Esophagus mucosa (tissue), 1 donor: ENCODE results near the gene CACHD1. TPM values are rescaled to one million over a fixed set of nuclear protein-coding genes. Genes with fewer than 3 reads are reported as not detected.

Experiments used
- ATAC-seq: fragments of 200-7000 bp; cut with Tn5 transposase; one replicate; pipeline ENCODE4 v1.9.1; 2020
- total RNA-seq: library from RNA; stranded (reverse); gene quantifications from one replicate; pipeline ENCODE4 v1.2.4, GENCODE V29; 2023
- donor health status: DM: yes; HTN: yes; CAD: no.

The CACHD1 gene
- total RNA-seq, 1 donor from 2014 or later: 2.8 TPM

DNA sequence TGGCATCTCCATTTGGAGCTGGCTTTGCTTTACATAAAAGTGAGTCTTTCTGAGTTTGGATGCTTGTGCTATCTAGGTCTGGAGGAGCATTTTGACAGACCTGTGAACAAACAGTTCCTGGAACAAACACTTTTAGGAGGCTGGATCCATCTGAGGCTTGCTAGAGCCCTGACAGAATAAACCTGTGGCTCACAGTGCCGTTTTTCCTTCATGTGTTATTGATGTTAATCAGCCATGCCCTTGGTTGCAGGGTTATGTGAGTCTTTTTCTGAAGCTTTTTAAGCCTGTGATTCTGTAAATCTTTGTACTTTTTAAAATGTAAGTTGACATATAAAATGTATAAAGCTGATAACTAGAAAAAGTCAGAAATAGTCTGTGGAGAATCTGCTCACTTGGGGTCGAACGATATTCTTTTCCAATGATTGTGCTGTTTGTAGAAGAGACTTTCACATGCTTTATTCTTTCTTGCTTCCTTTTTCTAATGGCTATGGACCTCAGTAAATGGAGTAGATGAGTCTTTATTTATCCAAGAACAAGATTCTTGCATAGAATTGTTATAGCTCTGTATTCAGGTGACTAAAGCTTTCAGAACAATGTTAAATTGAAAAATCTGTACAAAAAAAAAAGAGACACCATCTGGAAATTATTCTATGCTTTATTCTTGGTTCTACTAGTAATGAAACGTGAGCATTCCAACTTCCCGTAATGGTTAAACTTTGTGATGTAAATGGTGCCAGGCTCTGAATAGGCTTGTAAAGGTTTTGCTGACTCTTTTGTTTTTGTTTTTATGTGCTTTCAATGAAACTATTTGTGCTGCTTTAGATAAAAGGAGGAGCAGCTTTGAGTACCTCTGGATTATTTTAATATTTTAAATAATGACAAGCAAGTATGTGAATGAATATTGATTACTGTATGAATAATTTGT is 53.7 kb downstream of the CACHD1 start:
- ATAC-seq: no peak

DNA sequence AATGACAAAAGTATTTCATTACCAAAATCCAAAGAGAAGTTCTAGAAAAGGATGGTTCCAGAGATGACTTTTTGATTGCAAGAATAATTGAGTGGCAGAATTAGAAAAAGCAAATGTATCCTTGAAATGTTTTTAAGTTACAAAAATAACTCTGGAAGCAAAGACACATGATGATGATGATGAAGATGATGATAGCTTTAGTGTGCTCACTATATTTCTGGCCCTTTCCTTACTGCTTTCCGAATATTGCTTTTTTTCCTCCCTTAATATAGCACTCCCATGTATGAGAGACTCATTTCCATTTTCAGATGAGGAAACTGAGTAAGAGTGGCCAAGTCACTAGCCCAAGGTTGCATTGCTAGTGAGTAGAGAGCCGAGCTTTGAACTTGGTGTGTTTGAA is 54.7 kb downstream of the CACHD1 start:
- no peak for ATAC-seq

DNA sequence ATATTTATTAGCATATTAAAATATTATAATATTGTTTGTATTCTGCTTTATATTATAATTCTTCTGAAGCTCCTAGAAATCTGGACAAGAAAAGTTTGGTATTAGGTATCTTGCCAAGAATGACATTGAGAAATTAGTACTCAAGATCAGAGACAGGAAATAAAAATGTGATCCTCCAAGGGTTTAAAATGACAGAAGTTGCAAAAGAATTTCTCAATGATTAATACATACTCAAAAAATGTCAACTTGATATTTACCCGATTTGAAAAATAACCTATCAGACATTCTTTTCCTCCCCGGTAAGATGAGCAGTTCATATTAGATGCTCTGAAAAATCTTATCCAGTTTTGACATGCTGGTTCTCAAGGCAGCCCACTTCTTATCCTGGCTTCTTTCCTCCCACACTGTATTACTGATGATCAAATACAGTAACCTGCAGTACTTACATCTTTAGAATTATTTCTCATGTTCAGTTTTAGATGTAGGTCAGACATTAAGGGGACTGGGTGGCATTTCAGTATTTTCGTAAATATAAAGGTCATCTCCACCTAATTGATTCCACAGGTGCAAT is 55.3 kb downstream of the CACHD1 start:
- ATAC-seq: no peak

DNA sequence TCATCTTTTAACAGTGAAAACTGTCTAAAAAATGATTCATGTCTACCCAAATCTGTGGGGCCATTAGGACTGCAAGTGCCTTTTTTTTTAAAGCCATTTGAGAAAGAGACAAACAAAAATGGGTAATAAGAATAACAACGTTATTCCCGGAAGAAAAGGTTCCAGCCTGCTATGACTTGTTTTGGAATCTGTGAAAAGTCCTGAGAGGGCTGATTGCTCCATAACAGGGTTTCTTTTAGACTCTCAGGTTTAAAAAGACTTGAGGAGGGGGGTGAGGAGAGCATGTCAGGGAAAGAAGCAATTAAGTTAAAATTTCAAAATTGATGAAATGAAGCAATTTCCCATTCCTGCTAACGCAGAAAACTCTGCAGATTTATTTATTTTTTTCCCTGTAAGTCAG is 56.4 kb downstream of the CACHD1 start:
- no peak for ATAC-seq

DNA sequence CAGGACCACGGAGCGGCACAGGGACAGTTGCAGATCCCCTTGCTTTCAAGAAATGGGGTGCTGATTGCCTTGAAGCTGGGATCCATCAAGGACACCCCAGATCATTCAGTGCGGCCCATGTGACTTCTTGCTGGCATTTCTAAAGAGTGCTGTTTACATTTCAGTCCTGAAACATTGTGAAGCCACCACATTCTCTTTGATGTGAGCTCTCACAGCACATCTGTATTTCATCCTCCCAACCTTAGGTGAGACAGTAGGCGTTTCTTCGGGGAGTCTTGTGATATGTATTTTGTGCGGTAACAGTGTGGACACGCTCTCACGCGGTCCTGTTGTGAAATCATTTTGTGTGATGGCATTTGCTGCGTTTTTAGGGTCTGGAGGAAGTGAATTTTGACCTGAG is 57.2 kb downstream of the CACHD1 start:
- no peak for ATAC-seq

DNA sequence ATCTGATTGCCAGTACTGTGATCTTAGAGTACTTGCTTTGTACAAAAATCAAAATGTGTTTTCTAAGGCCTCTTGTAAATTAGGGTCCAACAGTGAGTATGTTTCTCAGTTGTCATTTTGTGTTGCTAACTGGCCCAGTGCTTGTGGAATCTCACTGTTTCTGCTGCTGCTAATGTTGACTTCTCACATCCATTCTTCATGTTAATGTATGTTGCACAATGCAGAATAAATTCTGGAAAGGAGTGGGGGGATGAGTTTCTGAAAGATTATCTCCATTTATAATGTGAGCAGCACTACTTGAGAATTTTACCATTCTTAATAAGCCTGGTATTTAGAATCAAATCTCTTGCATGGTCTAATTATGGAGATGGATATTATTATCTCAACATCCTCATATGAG is 57.9 kb downstream of the CACHD1 start:
- ATAC-seq: no peak

DNA sequence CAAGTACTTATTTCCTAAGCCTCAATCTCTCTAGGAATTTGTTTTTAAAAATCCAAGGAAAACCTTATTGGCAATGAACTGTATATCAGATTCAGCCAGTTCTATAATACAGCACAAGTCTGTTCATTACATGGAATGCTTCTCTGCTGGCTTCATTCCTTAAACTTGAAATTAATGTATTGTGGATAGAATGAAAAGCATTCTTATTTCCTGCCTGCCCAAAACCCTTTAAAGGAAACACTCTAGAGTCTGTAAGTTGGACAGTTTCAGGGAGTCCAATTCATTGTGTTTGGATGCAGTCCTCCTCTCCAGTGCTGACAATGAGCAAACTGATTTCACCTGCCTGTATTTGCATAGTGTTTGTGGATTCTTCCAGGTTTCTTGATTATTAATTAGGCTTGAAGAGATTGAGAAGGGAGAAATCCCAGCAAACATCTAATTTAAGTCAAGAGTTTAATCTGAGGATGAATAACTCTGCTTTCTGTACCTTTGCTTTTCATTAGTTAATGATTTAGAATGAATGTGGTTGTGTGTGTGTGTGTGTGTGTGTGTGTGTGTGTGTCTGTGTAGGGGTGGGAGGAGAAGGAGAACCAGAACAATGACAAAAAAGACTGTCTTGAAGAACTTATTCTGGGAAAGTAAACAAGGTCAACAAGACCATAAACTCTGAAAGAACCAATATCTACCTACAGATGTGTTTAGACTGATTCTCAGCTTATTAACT is 61.2 kb downstream of the CACHD1 start:
- ATAC-seq: no peak

DNA sequence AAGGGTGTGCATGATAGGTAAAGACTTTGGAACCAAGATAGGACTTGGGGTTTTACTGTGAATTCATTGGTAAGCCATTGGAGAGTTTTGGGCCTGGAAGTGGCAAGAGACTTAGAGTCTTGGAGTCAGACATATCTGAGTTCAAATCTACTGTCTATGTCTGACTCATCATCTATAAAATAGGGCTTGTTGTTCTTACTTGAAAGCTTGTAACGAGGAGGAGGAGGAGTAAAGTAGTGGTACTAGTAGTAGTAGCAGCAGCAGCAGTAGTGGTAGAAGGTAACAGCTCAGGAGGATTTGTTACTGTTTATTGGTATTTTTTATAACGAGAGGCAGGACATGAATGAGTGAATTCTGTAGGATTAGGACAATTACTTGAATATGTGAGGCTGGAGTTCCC is 62.7 kb downstream of the CACHD1 start:
- ATAC-seq: no peak

DNA sequence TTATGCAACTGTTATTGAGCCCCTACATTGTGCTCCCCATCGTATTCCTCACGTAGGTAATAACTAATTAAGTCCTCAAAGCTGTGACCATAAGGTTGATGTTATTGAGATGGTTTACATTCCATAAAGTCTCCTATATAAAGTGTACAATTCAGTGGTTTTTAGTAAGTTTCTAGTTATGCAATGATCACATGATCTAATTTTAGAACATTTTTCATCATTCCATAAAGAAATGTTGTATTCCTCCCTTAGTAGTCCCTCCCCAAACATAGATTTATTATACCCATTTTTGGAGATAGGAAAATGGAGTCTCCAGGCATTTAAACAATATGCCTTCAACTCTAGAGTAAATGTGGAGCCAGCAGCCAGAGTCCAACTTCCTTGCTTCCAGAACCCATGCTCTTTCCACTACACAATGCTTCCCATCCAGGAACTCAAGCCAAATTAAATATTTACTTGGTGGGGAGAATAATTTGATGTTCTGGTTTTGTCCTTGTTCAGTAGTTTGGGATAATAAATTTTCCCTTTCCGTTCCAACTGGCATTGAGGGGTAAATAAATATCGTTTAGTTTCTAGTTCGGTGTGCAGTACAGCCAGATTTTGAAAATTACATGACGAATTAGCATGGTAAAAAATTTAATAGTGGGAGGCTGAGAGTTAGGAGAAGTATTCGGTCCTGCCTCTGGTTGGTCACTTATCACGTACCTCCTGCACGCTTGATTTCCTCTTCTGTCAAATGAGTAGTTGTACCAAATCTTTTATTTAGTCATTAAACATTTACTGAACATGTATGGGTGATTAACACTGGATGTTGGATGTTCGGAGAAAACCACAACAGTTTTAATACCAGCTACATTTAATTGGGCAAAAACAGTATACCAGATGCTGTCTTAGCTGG is 66.3 kb downstream of the CACHD1 start:
- ATAC-seq: no peak

DNA sequence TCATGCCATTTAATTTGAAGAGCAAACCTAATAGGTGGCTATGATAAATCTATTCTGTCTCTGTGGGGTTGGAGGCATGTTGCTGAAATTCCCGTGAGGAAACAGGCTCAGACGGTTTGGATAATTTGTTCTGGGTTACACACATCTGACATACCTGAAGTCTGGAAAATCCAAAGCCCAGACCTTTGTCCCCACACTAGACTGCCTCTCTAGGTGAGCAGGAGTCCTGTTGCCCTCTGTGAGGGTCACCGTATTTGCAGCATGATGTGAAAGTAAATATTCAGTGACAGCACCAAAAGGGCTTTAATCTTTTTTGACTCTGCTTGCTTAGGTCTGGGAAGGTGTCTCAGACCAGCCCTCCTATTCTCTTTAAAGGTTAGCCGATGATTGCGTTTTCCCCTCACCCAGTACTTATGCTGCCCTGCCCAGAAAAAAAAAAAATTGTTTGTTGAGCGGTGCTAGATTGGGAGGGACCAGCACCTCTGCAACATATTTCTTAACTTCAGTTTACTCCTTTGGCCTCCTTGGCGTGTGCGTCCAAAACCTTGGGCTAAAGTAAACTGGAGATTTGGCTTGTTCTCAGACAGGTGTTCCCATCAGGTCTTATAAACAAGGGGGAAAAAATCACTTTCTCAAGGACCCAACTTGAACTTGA is 67.0 kb downstream of the CACHD1 start:
- ATAC-seq: no peak

DNA sequence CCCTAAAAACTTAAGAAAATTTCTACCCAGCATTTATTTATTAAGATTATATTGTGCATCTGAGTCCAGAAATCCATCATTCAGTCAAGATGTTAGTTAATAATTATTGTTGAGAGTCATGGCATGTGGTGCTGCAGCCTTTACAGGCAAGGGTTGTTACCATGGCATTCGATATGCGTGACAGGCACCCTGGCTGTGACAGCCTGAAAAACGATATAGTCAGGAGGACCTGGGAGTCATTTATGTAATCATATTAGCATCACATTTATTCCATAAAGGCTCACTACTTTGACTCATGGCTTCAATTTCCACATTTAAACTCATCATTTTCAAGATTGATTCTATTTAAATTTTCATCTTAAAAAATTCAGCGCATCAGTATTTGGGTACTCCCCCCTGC is 68.0 kb downstream of the CACHD1 start:
- ATAC-seq: no peak

DNA sequence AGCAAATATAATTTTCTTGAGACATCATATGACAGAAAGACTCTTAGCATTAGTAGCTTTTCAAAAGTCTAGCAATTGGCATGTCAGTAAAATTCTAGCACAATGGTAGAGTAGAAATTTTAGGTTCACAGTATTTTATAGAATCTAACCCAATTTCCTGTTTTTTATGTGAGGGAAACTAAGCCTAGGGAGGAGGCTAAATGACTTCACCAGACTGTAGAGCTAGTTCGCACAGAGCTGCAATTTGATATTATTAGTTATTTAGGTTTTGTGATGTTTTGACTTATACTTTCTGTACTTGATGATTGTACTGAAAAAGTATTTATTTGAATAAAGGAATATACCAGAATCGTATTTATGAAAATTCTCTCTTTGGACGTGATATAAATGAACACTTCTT is 68.5 kb downstream of the CACHD1 start:
- ATAC-seq: no peak

DNA sequence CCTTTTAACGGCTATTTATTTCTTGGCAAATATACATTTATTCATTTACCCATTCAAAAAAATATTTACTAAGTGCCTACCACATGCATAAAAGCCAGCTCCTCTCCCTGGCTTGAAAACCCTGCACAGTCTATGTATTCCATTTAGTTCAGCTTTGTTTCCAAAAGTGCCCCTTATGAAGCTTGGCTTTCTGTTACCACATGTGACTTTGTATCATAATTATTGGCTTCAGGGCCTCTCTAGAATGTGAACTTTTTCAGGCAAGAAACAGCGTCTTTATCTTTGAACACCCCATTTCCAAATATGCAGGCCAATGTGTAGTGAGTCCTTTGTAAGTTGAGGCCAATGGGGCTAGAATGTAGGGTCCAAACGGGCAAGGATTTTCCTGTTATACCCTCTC is 69.4 kb downstream of the CACHD1 start:
- ATAC-seq: no peak

DNA sequence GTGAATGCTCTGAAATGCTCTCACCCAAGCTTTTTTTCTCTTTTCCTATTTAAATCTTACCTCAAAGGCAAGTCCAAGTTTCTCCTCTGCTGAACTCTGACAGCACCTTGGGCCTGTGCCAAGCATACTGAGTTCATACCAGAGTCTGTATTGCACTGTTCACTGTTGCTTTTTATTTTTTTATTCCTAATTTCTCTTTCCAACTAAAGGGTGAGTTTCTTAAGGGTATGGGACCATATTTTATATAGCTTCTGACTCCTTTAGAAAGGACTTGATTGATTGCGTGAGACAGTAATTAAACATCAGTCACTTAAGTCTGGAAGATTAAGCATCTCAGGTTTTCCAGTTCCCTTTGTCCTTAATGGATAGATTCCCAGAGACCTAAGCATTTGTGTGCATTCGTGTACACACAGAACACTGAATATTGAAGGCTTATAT is 69.9 kb downstream of the CACHD1 start:
- no peak for ATAC-seq

DNA sequence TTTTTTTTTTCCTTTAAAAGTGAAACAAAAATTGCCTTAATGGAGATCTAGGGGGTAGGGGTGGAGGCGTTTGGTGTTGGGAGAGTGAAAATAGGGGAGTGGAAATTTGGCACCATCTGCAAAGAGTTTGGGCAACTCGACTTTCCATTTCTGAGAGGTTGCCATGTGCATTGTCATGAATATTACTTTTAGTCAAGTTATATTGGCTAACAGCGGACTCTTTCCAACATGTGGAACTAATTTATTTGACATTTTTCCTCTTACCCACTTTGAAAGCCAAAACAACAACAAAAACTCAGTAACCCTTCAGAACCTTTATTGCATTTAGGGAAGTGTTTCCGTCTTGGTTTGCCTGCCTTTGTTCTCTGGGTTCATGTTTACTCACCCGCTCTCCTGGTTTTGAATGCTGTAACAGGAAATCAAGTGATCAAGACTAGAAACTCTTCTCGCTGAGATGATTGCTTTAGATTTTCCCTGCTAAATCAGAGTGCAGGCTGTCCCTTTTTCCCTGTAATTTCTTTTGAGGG is 70.4 kb downstream of the CACHD1 start:
- ATAC-seq: peak; percentile 38

DNA sequence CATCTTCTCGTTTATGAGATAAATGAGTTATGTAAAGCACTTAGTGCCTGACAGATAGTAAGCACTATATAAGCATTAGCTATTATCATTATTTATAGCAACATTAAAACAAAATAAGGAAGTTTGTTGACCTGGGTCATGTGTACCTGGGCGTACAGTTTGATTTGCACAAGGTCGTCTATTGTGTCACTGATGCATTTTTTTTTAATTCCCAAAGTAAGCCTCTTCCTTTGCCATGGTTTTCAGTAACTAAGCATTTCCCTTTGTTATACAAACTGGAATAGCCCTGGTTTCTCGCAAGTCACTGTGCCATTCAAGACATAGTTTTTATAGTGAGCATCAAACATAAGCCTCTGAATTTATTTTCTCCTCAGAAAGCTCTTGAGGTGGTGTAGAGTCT is 72.2 kb downstream of the CACHD1 start:
- ATAC-seq: no peak

DNA sequence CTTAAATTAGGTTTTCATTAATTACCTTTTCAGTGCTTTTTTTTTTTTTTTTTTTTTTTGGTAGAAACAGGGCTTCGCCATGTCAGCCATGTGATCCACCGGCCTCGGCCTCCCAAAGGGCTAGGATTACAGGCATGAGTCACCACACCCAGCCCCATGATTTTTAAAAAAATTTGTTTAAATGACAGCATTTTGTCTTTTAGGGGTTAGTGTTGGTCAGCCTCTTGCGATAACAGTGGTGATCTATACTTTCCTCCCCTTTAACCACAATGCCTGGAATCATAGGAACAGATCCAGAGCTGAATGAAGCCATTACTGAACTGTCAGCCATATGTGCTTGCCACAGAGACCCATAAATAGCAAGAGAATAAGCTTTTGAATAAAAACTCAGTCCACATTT is 73.9 kb downstream of the CACHD1 start:
- no peak for ATAC-seq

DNA sequence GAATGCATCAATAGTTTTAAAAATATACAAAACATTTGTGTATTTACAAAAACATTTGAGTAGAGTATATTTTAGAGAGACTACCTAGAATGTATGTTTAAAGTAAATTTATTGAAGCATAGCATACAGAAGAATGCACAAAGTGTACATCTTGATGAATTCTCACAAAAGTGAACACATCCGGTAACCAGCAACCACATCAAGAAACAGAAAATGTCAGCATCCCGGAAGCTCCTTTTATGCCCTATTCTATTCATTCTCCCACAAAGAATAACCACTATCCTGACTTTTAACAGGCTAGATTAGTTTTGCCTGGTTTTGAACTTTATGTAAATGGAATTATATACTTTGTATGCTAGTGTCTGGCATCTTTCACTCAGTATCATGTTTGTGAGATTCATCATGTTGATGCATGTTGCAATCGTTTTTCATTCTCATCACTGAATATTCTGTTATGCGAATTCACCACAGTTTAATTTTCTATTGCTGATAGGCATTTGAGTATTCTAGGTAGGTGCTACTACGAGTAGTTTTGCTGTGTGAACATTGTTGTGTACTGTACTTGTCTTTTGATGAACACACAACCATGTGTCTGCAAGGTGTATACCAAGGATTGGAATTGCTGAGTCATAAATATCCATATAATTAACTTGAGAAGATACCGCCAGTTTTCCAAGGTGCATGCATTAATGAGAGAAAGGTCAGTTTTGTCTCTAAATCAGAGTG is 75.4 kb downstream of the CACHD1 start:
- no peak for ATAC-seq

DNA sequence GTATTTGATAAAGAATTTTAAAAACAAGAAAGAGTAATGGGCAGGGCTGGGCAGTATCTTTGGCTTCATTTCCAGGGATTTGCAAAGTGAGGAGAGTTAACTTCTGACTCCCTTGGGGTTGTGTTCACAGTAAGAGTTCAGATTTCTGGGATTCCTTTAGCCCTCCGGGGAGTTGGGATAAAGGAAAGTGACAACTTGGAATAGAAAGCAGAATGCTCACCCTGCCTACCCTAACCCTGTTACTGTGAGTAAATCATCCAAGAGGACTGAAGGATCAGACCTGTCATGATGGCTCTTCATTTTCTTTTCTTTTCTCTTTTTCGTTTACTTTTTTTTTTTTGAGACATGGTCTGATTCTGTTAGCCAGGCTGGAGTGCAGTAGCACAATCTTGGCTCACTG is 76.1 kb downstream of the CACHD1 start:
- ATAC-seq: no peak

DNA sequence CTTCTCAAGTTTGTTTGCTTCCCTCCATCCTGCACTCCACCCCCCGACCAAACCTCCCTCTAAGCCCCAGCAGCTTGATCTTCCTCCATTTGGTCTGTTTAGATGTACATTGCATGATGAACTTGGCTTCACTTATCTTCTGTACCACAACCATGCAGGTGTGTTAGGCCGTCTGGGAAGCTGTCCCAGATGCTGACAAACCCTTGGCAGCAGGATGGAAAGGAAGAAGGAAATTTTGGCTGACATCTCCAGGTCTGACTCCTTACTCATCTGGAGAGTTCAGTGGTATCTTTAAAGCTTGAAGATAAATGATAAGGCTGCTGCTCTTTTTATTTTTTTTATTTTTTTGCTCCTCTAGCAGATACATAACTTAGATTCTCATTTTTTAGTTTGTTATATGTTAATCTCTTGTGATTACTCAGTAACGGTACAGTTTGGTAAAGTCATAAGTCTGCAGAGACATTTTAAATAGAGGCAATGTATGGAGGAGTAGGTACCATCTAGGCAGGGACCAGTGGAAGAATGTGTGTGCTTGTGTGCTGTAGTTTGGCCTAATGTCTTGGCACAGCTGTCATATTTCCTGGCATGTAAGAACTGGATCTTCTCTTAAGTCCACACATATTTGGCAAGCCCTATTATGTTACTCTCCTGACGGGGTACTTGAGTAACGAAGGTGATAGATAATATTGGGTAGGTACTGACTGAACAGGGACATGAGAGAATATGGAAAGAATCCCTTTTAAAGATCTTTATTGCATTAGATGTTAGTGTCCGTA is 79.7 kb downstream of the CACHD1 start:
- ATAC-seq: no peak
